DMS53 treated with DMSO at 0.1 percent for 48 hours (cell line): ENCODE data around the gene CRADD.
A peak's percentile ranks its signal among the peaks of the same experiment; 100 is the strongest.

Experiments used
- DNase-seq: peaks from one replicate; lab custom pipeline; 2025; ENCODE audit not compliant: unreplicated experiment; lab: John Stamatoyannopoulos, UW

CRADD gene

GRCh38 chr12:93670104-93670503, 7.1 kb upstream of the CRADD start:
- DNase-seq: peak; percentile 29

GRCh38 chr12:93671044-93671443, 6.1 kb upstream of the CRADD start:
- DNase-seq: no peak

- DNase-seq: no peak
These were observed 4.1 kb upstream of the CRADD start for GRCh38 chr12:93673084-93673483.

GRCh38 chr12:93674386-93674785, 2.8 kb upstream of the CRADD start:
- no peak for DNase-seq

GRCh38 chr12:93676408-93677194, 574 bp upstream of the CRADD start:
- peak; percentile 48 for DNase-seq

- no peak for DNase-seq
These were observed 1.6 kb downstream of the CRADD start for GRCh38 chr12:93678779-93679178.

- no peak for DNase-seq
These were observed 2.2 kb downstream of the CRADD start for GRCh38 chr12:93679308-93679925.

- no peak for DNase-seq
These were observed 2.8 kb downstream of the CRADD start for GRCh38 chr12:93680006-93680405.

GRCh38 chr12:93682846-93683261, 5.7 kb downstream of the CRADD start:
- no peak for DNase-seq

- DNase-seq: no peak
These were observed 6.2 kb downstream of the CRADD start for GRCh38 chr12:93683410-93683809.

- DNase-seq: no peak
These were observed 7.5 kb downstream of the CRADD start for GRCh38 chr12:93684716-93685115.

- no peak for DNase-seq
These were observed 9.6 kb downstream of the CRADD start for GRCh38 chr12:93686572-93687356.

GRCh38 chr12:93689076-93689834, 12.1 kb downstream of the CRADD start:
- peak; percentile 45 for DNase-seq

- no peak for DNase-seq
These were observed 19.3 kb downstream of the CRADD start for GRCh38 chr12:93696462-93696861.

- no peak for DNase-seq
These were observed 21.3 kb downstream of the CRADD start for GRCh38 chr12:93698307-93699092.

- DNase-seq: peak; percentile 84
These were observed 22.3 kb downstream of the CRADD start for GRCh38 chr12:93699271-93700145.

- no peak for DNase-seq
These were observed 25.6 kb downstream of the CRADD start for GRCh38 chr12:93702707-93703315.

- no peak for DNase-seq
These were observed 26.9 kb downstream of the CRADD start for GRCh38 chr12:93704122-93704521.

GRCh38 chr12:93704625-93705024, 27.4 kb downstream of the CRADD start:
- no peak for DNase-seq
